Neural cell (in vitro differentiated cells): Measurements from ENCODE around the gene SCAF4.

Experiments
- EP300 ChIP-seq: fragments of 450-650 bp; conservative IDR thresholded peaks from 2 replicates; pipeline ENCODE4 v1.6.1; 2014; ENCODE audit warnings: antibody characterized with exemption, mild to moderate bottlenecking, moderate library complexity; ENCODE audit not compliant: poor library complexity, severe bottlenecking
- EZH2 ChIP-seq: fragments of 200-600, 300-800 bp; shearing (Covaris generic), sonication (generic); IDR thresholded peaks from 2 replicates; pipeline ENCODE4 v1.6.1; 2014; ENCODE audit warnings: antibody characterized with exemption, low read length, borderline replicate concordance, mild to moderate bottlenecking; ENCODE audit not compliant: insufficient read depth, poor library complexity, severe bottlenecking
- MXI1 ChIP-seq: fragments of 450-650 bp; conservative IDR thresholded peaks from 2 replicates; pipeline ENCODE4 v1.6.1; 2014; ENCODE audit warnings: antibody characterized with exemption, mild to moderate bottlenecking; ENCODE audit not compliant: poor library complexity, severe bottlenecking
- POLR2AphosphoS5 ChIP-seq: IDR thresholded peaks from 2 replicates; pipeline ENCODE4 v1.6.1; 2012
- RAD21 ChIP-seq: fragments of 450-650 bp; conservative IDR thresholded peaks from 2 replicates; pipeline ENCODE4 v1.6.1; 2014; ENCODE audit warnings: antibody characterized with exemption, mild to moderate bottlenecking, moderate library complexity
- SMC3 ChIP-seq: fragments of 450-650 bp; conservative IDR thresholded peaks from 2 replicates; pipeline ENCODE4 v1.6.1; 2014; ENCODE audit warnings: antibody characterized with exemption, mild to moderate bottlenecking, moderate library complexity; ENCODE audit not compliant: poor library complexity
- TAF1 ChIP-seq: IDR thresholded peaks from 2 replicates; pipeline ENCODE4 v1.6.1; 2012; ENCODE audit warnings: low read depth
- TF ChIP-seq, protein P1 (sequence below): fragments of 450-650 bp; IDR thresholded peaks from 2 replicates; pipeline ENCODE4 v1.5.1; 2014; ENCODE audit warnings: antibody characterized with exemption, mild to moderate bottlenecking, moderate library complexity; ENCODE audit not compliant: poor library complexity, severe bottlenecking
- TF ChIP-seq, protein P2 (sequence below): IDR thresholded peaks from 2 replicates; pipeline ENCODE4 v1.6.1; 2012; ENCODE audit warnings: borderline replicate concordance

DNA sequence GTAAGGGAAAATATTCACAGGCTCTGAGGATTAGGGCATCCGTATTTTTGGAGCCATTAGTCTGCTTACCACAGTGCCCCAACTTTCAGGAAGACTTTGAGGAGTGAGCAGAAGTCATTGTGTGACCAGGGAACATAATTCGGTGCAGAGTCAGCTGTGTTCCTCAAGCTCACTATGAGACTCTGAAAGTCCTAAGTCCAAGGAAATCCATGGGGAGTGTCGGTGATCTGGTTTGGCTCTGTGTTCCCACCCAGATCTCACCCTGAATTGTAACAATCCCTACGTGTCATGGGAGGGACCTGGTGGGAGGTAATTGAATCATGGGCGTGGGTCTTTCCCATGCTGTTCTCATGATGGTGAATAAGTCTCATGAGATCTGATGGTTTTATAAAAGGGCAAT, 45.9 kb upstream of the SCAF4 start:
- TF ChIP-seq, protein P1, sequence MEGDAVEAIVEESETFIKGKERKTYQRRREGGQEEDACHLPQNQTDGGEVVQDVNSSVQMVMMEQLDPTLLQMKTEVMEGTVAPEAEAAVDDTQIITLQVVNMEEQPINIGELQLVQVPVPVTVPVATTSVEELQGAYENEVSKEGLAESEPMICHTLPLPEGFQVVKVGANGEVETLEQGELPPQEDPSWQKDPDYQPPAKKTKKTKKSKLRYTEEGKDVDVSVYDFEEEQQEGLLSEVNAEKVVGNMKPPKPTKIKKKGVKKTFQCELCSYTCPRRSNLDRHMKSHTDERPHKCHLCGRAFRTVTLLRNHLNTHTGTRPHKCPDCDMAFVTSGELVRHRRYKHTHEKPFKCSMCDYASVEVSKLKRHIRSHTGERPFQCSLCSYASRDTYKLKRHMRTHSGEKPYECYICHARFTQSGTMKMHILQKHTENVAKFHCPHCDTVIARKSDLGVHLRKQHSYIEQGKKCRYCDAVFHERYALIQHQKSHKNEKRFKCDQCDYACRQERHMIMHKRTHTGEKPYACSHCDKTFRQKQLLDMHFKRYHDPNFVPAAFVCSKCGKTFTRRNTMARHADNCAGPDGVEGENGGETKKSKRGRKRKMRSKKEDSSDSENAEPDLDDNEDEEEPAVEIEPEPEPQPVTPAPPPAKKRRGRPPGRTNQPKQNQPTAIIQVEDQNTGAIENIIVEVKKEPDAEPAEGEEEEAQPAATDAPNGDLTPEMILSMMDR: no peak
- TF ChIP-seq MXI1 (no peak), EP300 (no peak), RAD21 (no peak), SMC3 (no peak), POLR2AphosphoS5 (no peak), EZH2 (no peak), TAF1 (no peak)
- TF ChIP-seq, protein P2, sequence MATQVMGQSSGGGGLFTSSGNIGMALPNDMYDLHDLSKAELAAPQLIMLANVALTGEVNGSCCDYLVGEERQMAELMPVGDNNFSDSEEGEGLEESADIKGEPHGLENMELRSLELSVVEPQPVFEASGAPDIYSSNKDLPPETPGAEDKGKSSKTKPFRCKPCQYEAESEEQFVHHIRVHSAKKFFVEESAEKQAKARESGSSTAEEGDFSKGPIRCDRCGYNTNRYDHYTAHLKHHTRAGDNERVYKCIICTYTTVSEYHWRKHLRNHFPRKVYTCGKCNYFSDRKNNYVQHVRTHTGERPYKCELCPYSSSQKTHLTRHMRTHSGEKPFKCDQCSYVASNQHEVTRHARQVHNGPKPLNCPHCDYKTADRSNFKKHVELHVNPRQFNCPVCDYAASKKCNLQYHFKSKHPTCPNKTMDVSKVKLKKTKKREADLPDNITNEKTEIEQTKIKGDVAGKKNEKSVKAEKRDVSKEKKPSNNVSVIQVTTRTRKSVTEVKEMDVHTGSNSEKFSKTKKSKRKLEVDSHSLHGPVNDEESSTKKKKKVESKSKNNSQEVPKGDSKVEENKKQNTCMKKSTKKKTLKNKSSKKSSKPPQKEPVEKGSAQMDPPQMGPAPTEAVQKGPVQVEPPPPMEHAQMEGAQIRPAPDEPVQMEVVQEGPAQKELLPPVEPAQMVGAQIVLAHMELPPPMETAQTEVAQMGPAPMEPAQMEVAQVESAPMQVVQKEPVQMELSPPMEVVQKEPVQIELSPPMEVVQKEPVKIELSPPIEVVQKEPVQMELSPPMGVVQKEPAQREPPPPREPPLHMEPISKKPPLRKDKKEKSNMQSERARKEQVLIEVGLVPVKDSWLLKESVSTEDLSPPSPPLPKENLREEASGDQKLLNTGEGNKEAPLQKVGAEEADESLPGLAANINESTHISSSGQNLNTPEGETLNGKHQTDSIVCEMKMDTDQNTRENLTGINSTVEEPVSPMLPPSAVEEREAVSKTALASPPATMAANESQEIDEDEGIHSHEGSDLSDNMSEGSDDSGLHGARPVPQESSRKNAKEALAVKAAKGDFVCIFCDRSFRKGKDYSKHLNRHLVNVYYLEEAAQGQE: no peak
